A549 (cell line): ENCODE results near the gene ANXA1. TPM values are rescaled to one million over a fixed set of nuclear protein-coding genes. Genes with fewer than 3 reads are reported as not detected.
A peak's percentile ranks its signal among the peaks of the same experiment; 100 is the strongest.

Experiments
- ATAC-seq, 2 experiments: fragments of 200-7000 bp in 1 of 2; fragments of >200 bp in 1 of 2; cut with Nextera tagmentation in 1 of 2; cut with Tn5 transposase in 1 of 2; 3 replicates each; pipeline versions ENCODE4 v1.8.0 to v1.9.1; 2018 to 2020; ENCODE audit warnings: mild to moderate bottlenecking in 1 of 2, moderate library complexity in 1 of 2
- CTCF ChIA-PET: fragments of 300-600 bp; sonication (Branson Sonifier 250); formaldehyde crosslinking; extraction: SDS; loops from one replicate; lab custom pipeline; 2021; ENCODE audit warnings: antibody characterized with exemption, inconsistent platforms; lab: Yijun Ruan, JAX
- POLR2A ChIA-PET: fragments of 350-600 bp; formaldehyde crosslinking; extraction: SDS; loops from one replicate; lab custom pipeline; 2021; ENCODE audit warnings: antibody characterized with exemption, inconsistent platforms; lab: Yijun Ruan, JAX
- DNase-seq, 2 experiments: peaks; one replicate each; pipeline versions ENCODE4 v3.0.0 to v3.0.0-alpha.2; 2011 to 2016; ENCODE audit warnings: low read depth in 1 of 2, low spot score in 1 of 2
- FAIRE-seq: peaks from 2 replicates; lab custom pipeline; 2011; peaks lifted over from hg19 to GRCh38; lab: Jason Lieb, UNC
- H3K27ac ChIP-seq, 2 experiments: fragments of >200 bp; sonication (Bioruptor Twin); formaldehyde crosslinking; 3 replicates each; pipeline ENCODE4 v1.5.1; 2016 to 2017
- H3K4me1 ChIP-seq: fragments of >200 bp; sonication (Bioruptor Twin); formaldehyde crosslinking; 3 replicates; pipeline ENCODE4 v1.6.1; 2016
- H3K4me2 ChIP-seq: fragments of >200 bp; sonication (Bioruptor Twin); formaldehyde crosslinking; 3 replicates; pipeline ENCODE4 v1.6.1; 2016
- H3K4me3 ChIP-seq: fragments of >200 bp; sonication (Bioruptor Twin); formaldehyde crosslinking; 3 replicates; pipeline ENCODE4 v1.5.1; 2016
- H3K9me3 ChIP-seq: fragments of >200 bp; sonication (Bioruptor Twin); formaldehyde crosslinking; 3 replicates; pipeline ENCODE4 v1.6.1; 2016
- BHLHE40 ChIP-seq: IDR thresholded peaks from 2 replicates; pipeline ENCODE4 v1.6.1; 2012; ENCODE audit warnings: low read depth, low read length, inconsistent platforms
- CBX8 ChIP-seq: fragments of 200-600 bp; sonication (generic); IDR thresholded peaks from 2 replicates; pipeline ENCODE4 v1.6.1; 2016
- CHD2 ChIP-seq: fragments of 150-350 bp; IDR thresholded peaks from 2 replicates; pipeline ENCODE4 v1.6.1; 2014; ENCODE audit warnings: low read length; ENCODE audit not compliant: partially characterized antibody
- CHD4 ChIP-seq: fragments of 200-600 bp; sonication (generic); IDR thresholded peaks from 2 replicates; pipeline ENCODE4 v1.6.1; 2016; ENCODE audit warnings: antibody characterized with exemption, mild to moderate bottlenecking, borderline replicate concordance
- E2F6 ChIP-seq: IDR thresholded peaks from 2 replicates; pipeline ENCODE4 v1.6.1; 2012; ENCODE audit warnings: low read depth, borderline replicate concordance
- EHF ChIP-seq: fragments of 250-450 bp; sonication (Bioruptor Pico); IDR thresholded peaks from 2 replicates; pipeline ENCODE4 v1.5.0; 2020; ENCODE audit warnings: mild to moderate bottlenecking
- FOSB ChIP-seq: fragments of 250-450 bp; sonication (Bioruptor Pico); IDR thresholded peaks from 2 replicates; pipeline ENCODE4 v1.5.0; 2020; ENCODE audit warnings: mild to moderate bottlenecking, moderate library complexity
- FOSL2 ChIP-seq, 2 experiments: fragments of 450-650 bp in 1 of 2; fragments of >200 bp in 1 of 2; sonication (Bioruptor Twin) in 1 of 2; formaldehyde crosslinking; IDR thresholded peaks; 2 replicates each; pipeline versions ENCODE4 v1.5.0 to v1.6.1; 2016 to 2020; ENCODE audit warnings: mild to moderate bottlenecking in 1 of 2, moderate library complexity in 1 of 2
- HOXA7 ChIP-seq: fragments of 250-450 bp; sonication (Bioruptor Pico); IDR thresholded peaks from 2 replicates; pipeline ENCODE4 v1.5.0; 2020; ENCODE audit warnings: mild to moderate bottlenecking, moderate library complexity
- JUN ChIP-seq, 2 experiments: fragments of >200 bp; sonication (Bioruptor Twin); formaldehyde crosslinking; IDR thresholded peaks; 2 replicates in 1 of 2; 3 replicates in 1 of 2; pipeline ENCODE4 v1.6.1; 2016 to 2017
- JUNB ChIP-seq: fragments of >200 bp; sonication (Bioruptor Twin); formaldehyde crosslinking; IDR thresholded peaks from 2 replicates; pipeline ENCODE4 v1.6.1; 2016
- MAFK ChIP-seq: fragments of 450-650 bp; IDR thresholded peaks from 2 replicates; pipeline ENCODE4 v1.6.1; 2014; ENCODE audit not compliant: partially characterized antibody
- MAZ ChIP-seq: fragments of 150-350 bp; IDR thresholded peaks from 2 replicates; pipeline ENCODE4 v1.6.1; 2014; ENCODE audit warnings: antibody characterized with exemption, low read depth, low read length, borderline replicate concordance
- MYC ChIP-seq: IDR thresholded peaks from 2 replicates; pipeline ENCODE4 v1.6.1; 2012; ENCODE audit warnings: mild to moderate bottlenecking, inconsistent platforms, low read length, improper control_type of control experiment, borderline replicate concordance
- NPAS2 ChIP-seq: fragments of 250-450 bp; sonication (Bioruptor Pico); IDR thresholded peaks from 2 replicates; pipeline ENCODE4 v1.8.0; 2022; ENCODE audit warnings: mild to moderate bottlenecking, moderate library complexity, borderline replicate concordance
- POLR2AphosphoS2 ChIP-seq: conservative IDR thresholded peaks from 2 replicates; pipeline ENCODE4 v1.6.1; 2012; ENCODE audit warnings: low read length, improper control_type of control experiment, inconsistent platforms
- RARB ChIP-seq: fragments of 250-450 bp; sonication (Bioruptor Pico); IDR thresholded peaks from 2 replicates; pipeline ENCODE4 v1.8.0; 2021; ENCODE audit warnings: mild to moderate bottlenecking, moderate library complexity
- RNF2 ChIP-seq: fragments of 200-600 bp; sonication (generic); IDR thresholded peaks from 2 replicates; pipeline ENCODE4 v1.6.1; 2016; ENCODE audit warnings: low read depth, mild to moderate bottlenecking, antibody characterized with exemption, moderate library complexity, borderline replicate concordance
- SMC3 ChIP-seq: fragments of >200 bp; sonication (Bioruptor Twin); formaldehyde crosslinking; IDR thresholded peaks from 3 replicates; pipeline ENCODE4 v1.6.1; 2018; ENCODE audit warnings: inconsistent platforms
- SREBF2 ChIP-seq: fragments of 450-650 bp; IDR thresholded peaks from 2 replicates; pipeline ENCODE4 v1.6.1; 2014; ENCODE audit warnings: mild to moderate bottlenecking, moderate library complexity
- TFCP2L1 ChIP-seq: fragments of 250-450 bp; sonication (Bioruptor Pico); IDR thresholded peaks from 2 replicates; pipeline ENCODE4 v1.5.0; 2021; ENCODE audit warnings: mild to moderate bottlenecking
- TP53 ChIP-seq: fragments of 250-450 bp; sonication (Bioruptor Pico); IDR thresholded peaks from 2 replicates; pipeline ENCODE4 v1.5.0; 2021; ENCODE audit warnings: mild to moderate bottlenecking, moderate library complexity
- ZFP36 ChIP-seq: fragments of 450-650 bp; IDR thresholded peaks from 2 replicates; pipeline ENCODE4 v1.6.1; 2014; ENCODE audit warnings: borderline replicate concordance; ENCODE audit not compliant: partially characterized antibody
- WGBS: methylation state at CpG from one replicate; pipeline ENCODE4 v1.1.6; 2017; ENCODE audit errors: missing lambda C conversion rate; 5-methylcytosine and 5-hydroxymethylcytosine counted together
- polyA plus RNA-seq, 4 experiments: library from polyadenylated mRNA; depleted of rRNA in 3 of 4; stranded (reverse); fragments of >200 nt; fragmentation: RNase III in 1 of 4; extraction: RNeasy Plus Mini Kit Qiagen cat#74134 plus additional on column Dnase treatment in 1 of 4; gene quantifications; 2 replicates in 3 of 4; 3 replicates in 1 of 4; pipeline ENCODE4 v1.2.3, GENCODE V29; 2011 to 2017
- TF ChIP-seq, protein P1 (sequence below): fragments of 200-600 bp; sonication (generic); IDR thresholded peaks from 2 replicates; pipeline ENCODE4 v1.6.1; 2016; ENCODE audit warnings: antibody characterized with exemption, mild to moderate bottlenecking, moderate library complexity
- TF ChIP-seq, protein P2 (sequence below): fragments of 450-650 bp; IDR thresholded peaks from 2 replicates; pipeline ENCODE4 v1.6.1; 2014; ENCODE audit warnings: antibody characterized with exemption
- TF ChIP-seq, protein P3 (sequence below): fragments of >200 bp; sonication (Bioruptor Twin); formaldehyde crosslinking; IDR thresholded peaks from 3 replicates; pipeline ENCODE4 v1.5.1; 2016
- TF ChIP-seq, protein P4 (sequence below): fragments of 150-350 bp; IDR thresholded peaks from 2 replicates; pipeline ENCODE4 v1.6.1; 2014; ENCODE audit warnings: low read depth, mild to moderate bottlenecking, low read length

ANXA1 gene
- polyA plus RNA-seq, 2 of the 4 experiments (the other 2 are of a cell fraction) = 1,601 to 1,990 TPM

GRCh38 chr9:73149371-73150067, 2.1 kb upstream of the ANXA1 start (continued):
- TF ChIP-seq, protein P1, sequence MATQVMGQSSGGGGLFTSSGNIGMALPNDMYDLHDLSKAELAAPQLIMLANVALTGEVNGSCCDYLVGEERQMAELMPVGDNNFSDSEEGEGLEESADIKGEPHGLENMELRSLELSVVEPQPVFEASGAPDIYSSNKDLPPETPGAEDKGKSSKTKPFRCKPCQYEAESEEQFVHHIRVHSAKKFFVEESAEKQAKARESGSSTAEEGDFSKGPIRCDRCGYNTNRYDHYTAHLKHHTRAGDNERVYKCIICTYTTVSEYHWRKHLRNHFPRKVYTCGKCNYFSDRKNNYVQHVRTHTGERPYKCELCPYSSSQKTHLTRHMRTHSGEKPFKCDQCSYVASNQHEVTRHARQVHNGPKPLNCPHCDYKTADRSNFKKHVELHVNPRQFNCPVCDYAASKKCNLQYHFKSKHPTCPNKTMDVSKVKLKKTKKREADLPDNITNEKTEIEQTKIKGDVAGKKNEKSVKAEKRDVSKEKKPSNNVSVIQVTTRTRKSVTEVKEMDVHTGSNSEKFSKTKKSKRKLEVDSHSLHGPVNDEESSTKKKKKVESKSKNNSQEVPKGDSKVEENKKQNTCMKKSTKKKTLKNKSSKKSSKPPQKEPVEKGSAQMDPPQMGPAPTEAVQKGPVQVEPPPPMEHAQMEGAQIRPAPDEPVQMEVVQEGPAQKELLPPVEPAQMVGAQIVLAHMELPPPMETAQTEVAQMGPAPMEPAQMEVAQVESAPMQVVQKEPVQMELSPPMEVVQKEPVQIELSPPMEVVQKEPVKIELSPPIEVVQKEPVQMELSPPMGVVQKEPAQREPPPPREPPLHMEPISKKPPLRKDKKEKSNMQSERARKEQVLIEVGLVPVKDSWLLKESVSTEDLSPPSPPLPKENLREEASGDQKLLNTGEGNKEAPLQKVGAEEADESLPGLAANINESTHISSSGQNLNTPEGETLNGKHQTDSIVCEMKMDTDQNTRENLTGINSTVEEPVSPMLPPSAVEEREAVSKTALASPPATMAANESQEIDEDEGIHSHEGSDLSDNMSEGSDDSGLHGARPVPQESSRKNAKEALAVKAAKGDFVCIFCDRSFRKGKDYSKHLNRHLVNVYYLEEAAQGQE = no peak
- TF ChIP-seq JUNB (peak; percentile 98), HOXA7 (0 out of 2 replicates have a peak, but pooled peaks have one; percentile 13)
- TF ChIP-seq, all 56 proteins: peak for 11

GRCh38 chr9:73152543-73152844, 829 bp downstream of the ANXA1 start:
- CTCF ChIA-PET = interaction anchor here (0.7 to 1.7 kb wide), 8 partner anchors 15 to 539 kb away, joined by 3 to 12 read pairs (median 4); no protein-coding TSS in a partner anchor
- peak overlapping the region; percentile 89 to 94 for H3K27ac ChIP-seq

GRCh38 chr9:73152953-73153352, 1.3 kb downstream of the ANXA1 start:
- DNase-seq = no peak
- H3K4me2 ChIP-seq = peak overlapping the region; percentile 89
- ChIA-PET CTCF (interaction anchor here (0.7 to 1.7 kb wide), 8 partner anchors 15 to 540 kb away, joined by 3 to 12 read pairs (median 4); no protein-coding TSS in a partner anchor), POLR2A (interaction anchor here (0.6 to 3.4 kb wide), 11 partner anchors 9 to 788 kb away, joined by 3 to 43 read pairs (median 5); partner anchors contain the start of gene ZFAND5)
- H3K27ac ChIP-seq = peak overlapping the region; percentile 89 to 94
- peaks cover 50% of the 10 kb centered on the region for H3K4me1 ChIP-seq
- WGBS = 0% methylated on average over 2 of the region's 2 CpGs
- no peaks in the 10 kb centered on the region for H3K9me3 ChIP-seq
- peak overlapping the region; percentile 62 for H3K4me3 ChIP-seq
- no peak for FAIRE-seq
- ATAC-seq = peak in 1 of 2 experiments; percentile 18; a peak in 1 of 6 replicates
- TF ChIP-seq FOSL2 (IDR thresholded peaks at IDR 0.05) (no peak), FOSL2 (CRISPR knock-in tag; IDR thresholded peaks at IDR 0.05) (peak; percentile 11; the same call in 1 of the 2 replicates), TFCP2L1 (CRISPR knock-in tag) (peak; percentile 74; the same call in 1 of the 2 replicates), NPAS2 (CRISPR knock-in tag) (no peak), TP53 (CRISPR knock-in tag) (no peak; the same call in 1 of the 2 replicates), CHD4 (no peak), MAFK (no peak), SREBF2 (no peak), RNF2 (no peak), CBX8 (no peak), POLR2AphosphoS2 (no peak), BHLHE40 (no peak)
- TF ChIP-seq, protein P2, sequence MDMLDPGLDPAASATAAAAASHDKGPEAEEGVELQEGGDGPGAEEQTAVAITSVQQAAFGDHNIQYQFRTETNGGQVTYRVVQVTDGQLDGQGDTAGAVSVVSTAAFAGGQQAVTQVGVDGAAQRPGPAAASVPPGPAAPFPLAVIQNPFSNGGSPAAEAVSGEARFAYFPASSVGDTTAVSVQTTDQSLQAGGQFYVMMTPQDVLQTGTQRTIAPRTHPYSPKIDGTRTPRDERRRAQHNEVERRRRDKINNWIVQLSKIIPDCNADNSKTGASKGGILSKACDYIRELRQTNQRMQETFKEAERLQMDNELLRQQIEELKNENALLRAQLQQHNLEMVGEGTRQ = no peak

More at GRCh38 chr9:73152543-73152844, 829 bp downstream of the ANXA1 start:
- FAIRE-seq = peak; percentile 28
- TF ChIP-seq RARB (CRISPR knock-in tag) (peak; percentile 61; the same call in 1 of the 2 replicates), HOXA7 (peak; percentile 68), JUNB (no peak), SMC3 (no peak), EHF (peak; percentile 39; the same call in 1 of the 2 replicates), ZFP36 (no peak), E2F6 (no peak), NPAS2 (CRISPR knock-in tag) (no peak), MAZ (no peak), CBX8 (no peak), CHD2 (no peak), MYC (no peak), FOSB (CRISPR knock-in tag) (no peak), JUN (IDR thresholded peaks at IDR 0.05) (no peak)
- TF ChIP-seq, protein P3, sequence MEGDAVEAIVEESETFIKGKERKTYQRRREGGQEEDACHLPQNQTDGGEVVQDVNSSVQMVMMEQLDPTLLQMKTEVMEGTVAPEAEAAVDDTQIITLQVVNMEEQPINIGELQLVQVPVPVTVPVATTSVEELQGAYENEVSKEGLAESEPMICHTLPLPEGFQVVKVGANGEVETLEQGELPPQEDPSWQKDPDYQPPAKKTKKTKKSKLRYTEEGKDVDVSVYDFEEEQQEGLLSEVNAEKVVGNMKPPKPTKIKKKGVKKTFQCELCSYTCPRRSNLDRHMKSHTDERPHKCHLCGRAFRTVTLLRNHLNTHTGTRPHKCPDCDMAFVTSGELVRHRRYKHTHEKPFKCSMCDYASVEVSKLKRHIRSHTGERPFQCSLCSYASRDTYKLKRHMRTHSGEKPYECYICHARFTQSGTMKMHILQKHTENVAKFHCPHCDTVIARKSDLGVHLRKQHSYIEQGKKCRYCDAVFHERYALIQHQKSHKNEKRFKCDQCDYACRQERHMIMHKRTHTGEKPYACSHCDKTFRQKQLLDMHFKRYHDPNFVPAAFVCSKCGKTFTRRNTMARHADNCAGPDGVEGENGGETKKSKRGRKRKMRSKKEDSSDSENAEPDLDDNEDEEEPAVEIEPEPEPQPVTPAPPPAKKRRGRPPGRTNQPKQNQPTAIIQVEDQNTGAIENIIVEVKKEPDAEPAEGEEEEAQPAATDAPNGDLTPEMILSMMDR = no peak
- TF ChIP-seq, protein P4, sequence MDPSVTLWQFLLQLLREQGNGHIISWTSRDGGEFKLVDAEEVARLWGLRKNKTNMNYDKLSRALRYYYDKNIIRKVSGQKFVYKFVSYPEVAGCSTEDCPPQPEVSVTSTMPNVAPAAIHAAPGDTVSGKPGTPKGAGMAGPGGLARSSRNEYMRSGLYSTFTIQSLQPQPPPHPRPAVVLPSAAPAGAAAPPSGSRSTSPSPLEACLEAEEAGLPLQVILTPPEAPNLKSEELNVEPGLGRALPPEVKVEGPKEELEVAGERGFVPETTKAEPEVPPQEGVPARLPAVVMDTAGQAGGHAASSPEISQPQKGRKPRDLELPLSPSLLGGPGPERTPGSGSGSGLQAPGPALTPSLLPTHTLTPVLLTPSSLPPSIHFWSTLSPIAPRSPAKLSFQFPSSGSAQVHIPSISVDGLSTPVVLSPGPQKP = no peak
- Histone ChIP-seq H3K9me3 (no peaks in the 10 kb centered on the region), H3K4me1 (peaks cover 49% of the 10 kb centered on the region), H3K4me2 (peak overlapping the region; percentile 89), H3K4me3 (peak overlapping the region; percentile 62)
- ATAC-seq = peak in 1 of 2 experiments; percentile 57; a peak in 3 of 6 replicates
- POLR2A ChIA-PET = interaction anchor here (0.6 to 3.4 kb wide), 10 partner anchors 9 to 787 kb away, joined by 3 to 43 read pairs (median 6); partner anchors contain the start of gene ZFAND5
- DNase-seq = no peak
